HL-60 (cell line): ENCODE results near the gene SLC9A7.

Experiments
- DNase-seq, 2 experiments: peaks; one replicate each; pipeline ENCODE4 v3.0.0-alpha.2; 2010 to 2020; ENCODE audit warnings: low read depth in 1 of 2, low spot score in 1 of 2
- H3K27ac ChIP-seq: fragments of 250-450 bp; sonication (Bioruptor Pico); replicated peaks from 2 replicates; pipeline ENCODE4 v1.5.1; 2020; ENCODE audit warnings: mild to moderate bottlenecking, moderate library complexity
- H3K27me3 ChIP-seq: fragments of 250-450 bp; sonication (Bioruptor Pico); 2 replicates; pipeline ENCODE4 v1.5.1; 2021; ENCODE audit warnings: mild to moderate bottlenecking, moderate library complexity; ENCODE audit not compliant: insufficient read depth, poor library complexity, severe bottlenecking
- H3K4me3 ChIP-seq: replicated peaks from 2 replicates; pipeline ENCODE4 v1.5.1; 2011; ENCODE audit warnings: mild to moderate bottlenecking, control low read depth, low read length; ENCODE audit not compliant: insufficient read depth
- CTCF ChIP-seq: IDR thresholded peaks from one replicate; pipeline ENCODE4 v1.5.1; 2011; ENCODE audit warnings: low read length, control low read depth, inconsistent platforms; ENCODE audit not compliant: insufficient read depth
- GABPA ChIP-seq: IDR thresholded peaks from 2 replicates; pipeline ENCODE4 v1.6.1; 2012; ENCODE audit warnings: low read depth
- POLR2AphosphoS5 ChIP-seq: IDR thresholded peaks from 2 replicates; pipeline ENCODE4 v1.6.1; 2012; ENCODE audit warnings: low read depth
- REST ChIP-seq: IDR thresholded peaks from 2 replicates; pipeline ENCODE4 v1.6.1; 2012; ENCODE audit warnings: low read depth; ENCODE audit not compliant: insufficient replicate concordance
- SPI1 ChIP-seq: IDR thresholded peaks from 2 replicates; pipeline ENCODE4 v1.6.1; 2012; ENCODE audit warnings: low read depth, mild to moderate bottlenecking, borderline replicate concordance

SLC9A7 gene

GRCh38 chrX:46597771-46598170 is 161.1 kb downstream of the SLC9A7 start:
- TF ChIP-seq GABPA (no peak), SPI1 (no peak), REST (no peak), POLR2AphosphoS5 (no peak), CTCF (no peak)
- no peak for DNase-seq
- H3K27me3 ChIP-seq: no peaks in the 10 kb centered on the region
- no peak overlapping the region for H3K27ac ChIP-seq
- H3K4me3 ChIP-seq: no peak overlapping the region

GRCh38 chrX:46597208-46597607 is 161.7 kb downstream of the SLC9A7 start:
- no peak for DNase-seq
- Histone ChIP-seq H3K27ac (no peak overlapping the region), H3K4me3 (no peak overlapping the region), H3K27me3 (no peaks in the 10 kb centered on the region)
- TF ChIP-seq CTCF: no peak
- no peak for TF ChIP-seq REST
- no peak for TF ChIP-seq SPI1
- no peak for TF ChIP-seq POLR2AphosphoS5
- TF ChIP-seq GABPA: no peak

GRCh38 chrX:46595084-46595483 is 163.8 kb downstream of the SLC9A7 start:
- Histone ChIP-seq H3K27me3 (no peaks in the 10 kb centered on the region), H3K4me3 (no peak overlapping the region), H3K27ac (no peak overlapping the region)
- DNase-seq: no peak
- TF ChIP-seq GABPA (no peak), CTCF (no peak), SPI1 (no peak), POLR2AphosphoS5 (no peak)

- Histone ChIP-seq H3K27ac (no peak overlapping the region), H3K27me3 (no peaks in the 10 kb centered on the region), H3K4me3 (no peak overlapping the region)
- DNase-seq: no peak
- TF ChIP-seq CTCF (no peak), GABPA (no peak), SPI1 (no peak), POLR2AphosphoS5 (no peak), REST (no peak)
These were observed 168.8 kb downstream of the SLC9A7 start for GRCh38 chrX:46589977-46590723.
